Measurements from ENCODE around the gene ADAMTS2.
A peak's percentile ranks its signal among the peaks of the same experiment; 100 is the strongest.

Gene ADAMTS2

DNA sequence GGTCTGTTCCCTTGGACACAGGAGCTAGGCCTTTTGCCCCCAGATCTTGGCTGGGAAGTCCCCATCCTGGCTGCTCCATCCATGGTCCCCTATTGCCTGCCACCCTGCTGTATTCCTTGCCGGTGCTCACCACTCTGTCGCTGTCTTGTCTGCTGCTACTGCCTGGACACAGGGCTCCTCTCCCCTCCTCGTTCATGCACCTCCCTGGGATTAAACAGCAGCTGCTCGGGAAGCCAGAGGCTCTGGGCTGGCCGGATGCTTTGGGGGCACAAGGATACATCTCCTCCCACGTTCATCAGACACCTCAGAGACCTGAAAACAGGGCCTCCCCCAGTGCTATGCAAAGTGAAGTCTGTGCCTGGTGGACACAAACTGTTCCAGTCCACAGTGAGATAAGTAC lies 174.7 kb downstream of the ADAMTS2 start:
- DNase-seq: no peak

DNA sequence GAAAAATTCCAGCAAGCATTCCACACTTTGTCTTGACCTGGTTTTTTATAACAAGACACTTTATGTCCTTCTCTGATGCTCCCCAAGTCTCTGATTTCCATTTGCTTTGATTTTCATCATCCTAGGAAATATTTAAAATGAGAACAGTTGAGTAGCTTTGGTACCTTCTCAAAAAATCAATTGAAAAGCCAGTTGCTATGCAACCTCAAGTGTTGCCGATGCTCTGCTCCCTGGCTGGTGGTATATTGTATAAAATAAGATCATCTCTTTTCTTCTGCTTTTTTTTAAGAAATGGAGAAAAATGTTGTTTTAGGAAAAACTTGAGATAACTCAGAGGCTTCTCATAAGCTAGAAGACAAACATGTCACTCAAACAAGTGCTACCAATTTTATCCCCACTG lies 175.4 kb downstream of the ADAMTS2 start:
- DNase-seq: no peak

DNA sequence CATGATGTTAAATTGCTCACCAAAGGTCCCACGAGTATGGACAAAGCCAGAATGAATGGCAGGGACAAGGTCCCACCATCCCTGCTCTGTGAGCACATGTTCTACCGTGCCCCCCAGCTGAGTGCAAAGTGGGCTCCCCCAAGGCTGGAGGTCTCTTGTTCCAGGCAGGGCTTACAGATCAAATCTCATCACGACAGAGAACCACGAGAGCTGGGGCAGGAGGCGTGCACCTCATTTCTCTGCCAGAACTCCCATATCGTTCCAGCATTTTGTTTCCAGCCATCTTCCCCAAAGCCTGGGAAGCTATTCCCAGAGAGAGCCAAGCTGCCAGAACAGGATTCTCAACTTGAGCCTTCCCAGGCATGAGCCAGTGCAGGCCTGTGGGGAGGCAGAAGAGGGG lies 176.6 kb downstream of the ADAMTS2 start:
- DNase-seq: no peak

DNA sequence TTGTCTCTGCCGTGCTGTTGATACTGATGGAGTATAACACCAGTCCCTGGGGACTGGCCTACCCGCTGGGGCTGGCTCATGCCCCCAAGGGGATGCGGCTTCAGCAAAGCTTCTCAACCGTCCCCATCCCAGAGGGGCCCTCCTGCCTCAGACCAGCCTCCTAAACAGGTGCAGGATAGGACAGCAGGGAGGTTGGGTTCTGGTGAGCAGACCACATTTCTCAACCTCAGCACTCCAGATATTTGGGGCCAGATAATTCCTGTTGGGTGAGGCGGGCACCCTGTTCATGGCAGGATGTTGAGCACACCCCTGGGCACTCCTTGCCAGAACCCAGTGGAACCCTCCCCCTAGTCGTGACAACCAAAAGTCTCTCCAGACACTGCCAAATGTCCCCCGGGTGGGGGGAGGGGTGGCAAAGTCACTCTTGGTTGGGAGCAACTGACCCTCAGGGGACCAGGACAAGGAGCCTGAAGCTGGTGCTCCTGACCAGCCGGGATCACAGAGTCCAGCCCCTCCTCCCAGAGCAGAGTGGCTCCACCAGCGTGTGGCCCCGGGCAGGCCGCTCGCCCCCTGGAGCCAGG lies 177.3 kb downstream of the ADAMTS2 start:
- DNase-seq: no peak

DNA sequence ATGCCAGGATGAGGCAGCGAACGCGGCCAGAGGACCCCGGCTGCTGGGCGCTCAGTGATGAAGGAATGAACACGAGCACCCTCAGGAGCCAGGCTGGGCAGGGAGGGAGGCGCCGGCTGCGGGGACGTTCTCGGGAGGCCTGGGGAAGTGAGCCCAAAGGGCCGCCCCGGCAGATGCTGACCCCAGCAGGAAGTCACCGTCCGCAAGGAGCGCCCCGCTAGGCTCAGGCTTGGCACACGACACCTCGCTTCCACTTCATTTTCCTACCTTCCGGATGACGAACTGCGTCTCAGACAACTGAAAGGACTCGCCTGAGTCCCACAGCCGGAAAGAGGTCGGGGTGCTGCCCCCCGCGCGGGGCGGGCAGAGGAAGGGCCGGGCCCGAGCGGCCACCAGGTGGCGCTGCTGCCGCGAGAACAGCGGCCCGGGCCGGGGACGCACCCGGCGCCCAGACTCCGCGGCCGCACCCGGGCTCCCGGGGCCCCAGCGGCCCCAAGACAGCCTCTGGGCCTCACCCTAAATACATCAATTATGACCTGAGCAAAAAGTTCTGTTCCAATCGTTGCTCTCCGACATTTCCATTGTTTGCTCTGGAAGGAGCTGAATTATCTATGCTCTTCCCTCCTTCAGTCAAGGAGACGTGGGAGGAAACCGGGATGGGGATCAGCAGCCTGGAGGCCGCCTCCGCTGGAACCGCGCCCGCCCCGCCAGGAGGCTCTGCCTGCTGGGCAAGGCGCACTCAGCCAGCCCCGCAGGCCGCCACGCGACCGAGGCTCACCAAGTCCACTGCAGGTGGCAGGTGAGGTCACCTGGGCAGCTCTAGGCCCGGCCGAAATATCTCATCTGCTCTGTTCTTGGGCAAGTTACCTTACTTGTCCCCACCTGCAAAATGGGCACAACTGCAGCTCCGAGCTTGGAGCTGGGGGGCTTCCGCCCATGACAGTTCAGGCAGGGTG lies 178.1 kb downstream of the ADAMTS2 start:
- peak; percentile 38 to 57 for DNase-seq

DNA sequence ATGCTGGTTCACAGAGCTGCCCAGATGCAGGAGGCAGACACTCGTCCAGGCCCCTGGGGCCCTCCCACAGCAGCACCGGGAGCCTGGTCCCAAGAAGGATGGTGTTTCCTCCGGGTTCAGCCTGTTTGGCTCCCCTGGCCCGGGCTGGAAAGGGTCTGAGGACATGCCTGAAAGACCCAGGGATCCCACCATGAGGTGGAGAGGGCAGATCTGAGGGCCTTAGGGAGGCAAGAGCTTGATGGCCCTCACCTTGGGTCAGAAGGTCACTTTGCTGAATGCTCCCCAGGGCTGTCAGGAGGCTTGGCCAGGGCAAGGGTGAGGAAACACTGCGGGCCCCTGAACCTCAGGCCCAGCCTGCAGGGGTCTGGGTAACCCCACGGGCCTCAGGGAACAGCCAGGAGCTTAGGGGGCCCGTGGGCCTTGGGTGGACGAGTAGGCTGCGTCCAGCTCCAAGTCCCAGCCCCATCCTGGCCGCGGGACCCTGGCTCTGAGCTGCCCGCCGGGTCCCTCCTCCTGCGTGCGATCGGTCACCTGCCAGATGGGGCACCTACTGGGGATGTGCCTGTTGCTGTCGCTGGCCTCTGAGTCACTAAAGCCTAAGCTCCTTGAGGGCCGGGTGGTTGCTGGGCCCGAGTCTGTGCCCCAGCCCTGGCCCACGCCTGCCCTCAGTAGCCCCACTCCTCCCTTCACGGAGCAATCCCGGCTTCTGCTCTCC lies 178.9 kb downstream of the ADAMTS2 start:
- DNase-seq: no peak

DNA sequence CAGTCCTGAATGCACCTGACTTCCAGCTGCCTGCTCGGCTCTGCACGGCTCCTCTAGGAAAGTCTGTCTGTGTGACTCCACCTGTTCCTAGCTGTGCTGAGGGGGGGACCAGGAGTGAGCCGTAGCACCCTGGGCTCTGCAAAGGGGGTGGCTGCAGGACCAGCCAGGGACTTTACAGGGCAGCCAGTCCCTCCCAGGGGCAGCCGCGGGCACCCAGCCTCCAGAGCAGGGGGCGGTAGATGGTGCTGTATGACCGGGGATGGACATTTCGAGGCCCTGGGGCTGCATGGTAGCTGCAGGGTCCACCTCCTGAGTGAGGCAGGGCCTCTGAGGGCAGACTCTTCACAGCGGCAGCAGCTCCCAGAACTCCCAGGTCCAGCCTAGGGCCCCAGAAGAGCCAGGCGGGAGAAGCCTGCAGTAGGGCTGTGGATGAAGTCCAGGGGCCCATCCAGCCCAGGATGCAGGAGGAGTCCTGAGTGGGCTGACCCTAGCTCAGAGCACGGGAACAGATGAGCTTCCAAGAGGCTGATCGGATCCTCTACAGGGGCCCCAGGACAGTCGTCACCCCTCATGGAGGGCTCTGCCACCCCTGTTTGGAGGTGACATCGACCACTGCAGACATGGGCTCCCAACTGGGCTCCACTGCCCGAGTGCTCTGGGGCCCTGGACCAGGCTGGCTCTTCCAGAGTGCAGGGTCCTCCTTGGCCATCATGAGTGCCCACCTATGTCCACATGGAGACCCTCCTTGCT lies 179.7 kb downstream of the ADAMTS2 start:
- no peak for DNase-seq

DNA sequence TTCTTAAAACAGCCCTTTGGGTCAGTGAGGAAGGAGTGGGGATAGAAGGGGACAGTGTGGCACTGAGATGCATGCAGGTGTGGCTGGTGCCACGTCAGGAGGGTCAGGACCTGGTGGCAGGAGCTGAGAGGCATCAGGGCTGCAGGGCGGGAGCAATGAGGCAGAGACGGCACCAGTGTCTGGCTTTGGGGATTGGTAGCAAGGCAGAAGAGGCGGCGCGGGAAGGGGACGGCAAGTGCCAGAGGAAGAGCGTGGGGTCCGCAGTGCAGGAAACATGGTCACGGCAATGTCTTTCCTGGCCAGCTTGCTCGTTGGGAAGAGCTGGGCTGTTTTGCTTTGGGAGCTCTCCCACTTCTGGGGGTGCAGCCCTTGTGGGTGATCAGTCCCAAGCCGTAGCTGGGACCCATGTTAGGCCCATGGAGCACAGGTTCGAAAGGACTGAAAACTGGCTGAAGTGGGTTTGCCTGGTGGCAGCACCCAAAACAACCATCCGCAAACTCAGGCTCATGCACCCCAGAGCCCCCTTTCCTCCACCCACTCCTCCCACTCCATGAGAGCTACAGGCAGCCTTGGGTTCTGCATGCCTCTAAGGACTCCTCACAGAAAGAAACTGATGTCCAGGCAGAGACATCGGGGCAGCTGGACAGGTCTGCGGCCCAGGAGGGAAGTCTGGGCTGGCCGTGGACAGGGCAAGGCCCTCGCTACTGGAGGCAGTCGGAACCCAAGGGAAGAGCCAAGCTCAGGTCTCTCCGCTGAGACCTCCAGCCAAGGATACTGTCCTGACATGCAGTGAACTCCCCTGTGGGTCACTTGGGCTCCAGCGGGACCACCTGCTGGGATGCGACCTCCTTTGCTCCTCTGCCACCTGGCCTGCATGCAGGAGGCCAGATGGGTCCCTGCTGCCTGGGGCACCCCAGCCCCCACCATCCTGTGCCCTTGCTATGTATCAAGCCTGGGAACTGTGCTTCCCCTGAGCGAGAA lies 180.6 kb downstream of the ADAMTS2 start:
- DNase-seq: no peak

DNA sequence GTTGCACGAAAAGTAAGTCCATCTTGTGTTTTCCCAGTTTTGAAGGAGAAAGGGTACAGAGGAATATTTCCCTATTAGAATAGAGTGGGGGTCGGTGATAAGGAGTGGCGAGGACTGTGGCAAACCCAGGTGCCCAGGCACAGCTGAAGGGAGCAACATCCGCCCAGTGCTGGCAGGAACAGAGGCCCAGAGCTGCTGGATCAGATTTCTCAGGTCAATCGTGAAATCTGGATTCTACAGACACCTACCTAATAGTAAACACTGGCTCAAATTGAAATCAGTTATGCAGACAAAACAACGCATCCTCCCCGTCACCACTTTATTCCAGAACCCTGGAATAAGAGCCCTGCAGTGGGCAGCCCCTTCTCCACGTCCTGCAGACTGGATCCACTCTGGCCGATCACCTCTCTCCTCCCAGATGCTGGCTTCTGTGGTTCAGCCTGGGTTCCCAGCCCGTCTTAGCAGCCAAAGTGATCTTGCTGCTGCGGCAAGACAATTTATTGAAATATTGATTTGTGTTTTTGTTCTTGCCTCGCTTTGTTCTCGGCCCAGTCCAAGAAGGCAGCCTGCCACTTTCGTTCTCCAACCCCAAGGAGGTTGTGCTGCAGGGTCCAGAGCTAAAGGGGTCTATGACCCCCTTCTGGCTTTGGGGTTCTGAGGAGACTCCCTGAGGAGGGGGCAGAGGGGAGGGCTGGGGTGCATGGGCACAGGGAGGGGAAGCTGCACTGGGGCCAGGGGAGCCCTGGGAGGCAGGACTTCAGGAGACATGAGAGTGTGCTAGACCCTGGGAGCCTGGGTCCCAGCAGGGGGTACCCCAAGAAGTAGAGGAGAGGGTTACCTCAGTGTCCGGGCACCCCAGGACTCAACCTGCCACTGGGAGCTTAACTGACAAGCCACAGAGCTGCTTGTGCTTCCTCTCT lies 181.8 kb downstream of the ADAMTS2 start:
- no peak for DNase-seq

DNA sequence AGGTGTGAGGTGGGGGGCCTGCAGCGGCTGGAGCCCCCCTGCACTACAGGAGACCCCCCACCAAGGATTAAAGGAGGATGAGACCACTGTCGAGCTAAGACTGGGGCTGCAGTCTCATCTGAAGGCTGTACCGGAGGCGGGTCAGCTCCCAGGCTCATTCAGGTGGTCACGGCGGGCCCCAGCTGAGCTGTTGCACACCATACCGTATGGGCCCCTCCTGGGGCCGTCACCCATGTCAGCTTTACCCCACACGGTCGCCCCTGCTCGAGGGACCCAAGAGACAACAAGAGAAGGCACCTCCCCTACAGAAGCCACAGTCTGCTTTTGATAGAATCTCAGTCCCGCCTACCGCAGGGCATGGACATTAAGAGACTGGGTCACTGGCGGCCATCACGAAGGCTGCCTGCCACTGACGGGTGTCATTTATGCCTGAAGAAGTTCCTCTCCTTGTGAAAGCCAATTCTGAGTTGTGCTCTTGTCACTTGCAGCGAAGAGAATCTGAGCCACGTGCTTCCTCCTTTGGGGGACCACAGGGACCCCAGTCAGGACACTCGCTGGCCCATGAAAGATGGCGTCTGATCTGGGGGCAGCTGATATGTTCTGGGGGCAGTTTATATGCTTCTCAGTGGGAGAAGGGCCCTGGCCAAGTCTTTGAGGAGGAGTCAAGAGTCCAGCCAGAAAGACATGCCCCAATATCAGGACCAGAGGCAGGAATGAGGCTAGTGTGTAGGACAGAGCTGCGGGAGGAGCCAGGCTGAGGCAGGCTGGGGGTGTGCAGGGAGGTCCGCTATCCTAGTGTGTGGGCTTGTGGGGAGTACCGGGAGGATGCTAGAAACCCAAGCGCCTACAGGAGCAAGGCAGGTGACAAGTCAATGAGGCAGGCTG lies 182.7 kb downstream of the ADAMTS2 start:
- DNase-seq: no peak

DNA sequence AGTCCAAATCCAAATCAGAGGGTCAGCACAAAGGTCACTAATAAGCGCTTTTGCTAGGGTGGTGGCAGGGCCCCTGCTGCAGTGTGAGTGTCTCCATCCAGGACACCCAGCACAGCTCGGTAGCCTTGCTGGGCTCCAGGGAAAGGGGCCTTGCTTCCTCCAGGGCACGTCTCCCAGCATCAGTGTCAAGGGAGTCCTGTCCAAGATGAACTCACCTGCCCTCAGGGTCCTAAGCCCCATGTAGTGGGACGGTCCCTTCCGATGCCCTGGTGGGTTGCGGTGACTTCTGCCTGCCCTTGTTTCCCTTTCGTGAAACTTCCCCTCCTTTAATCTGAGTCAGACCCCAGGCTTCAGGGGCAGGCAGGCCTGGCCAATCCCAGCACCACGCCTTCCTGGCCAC lies 183.4 kb downstream of the ADAMTS2 start:
- no peak for DNase-seq

DNA sequence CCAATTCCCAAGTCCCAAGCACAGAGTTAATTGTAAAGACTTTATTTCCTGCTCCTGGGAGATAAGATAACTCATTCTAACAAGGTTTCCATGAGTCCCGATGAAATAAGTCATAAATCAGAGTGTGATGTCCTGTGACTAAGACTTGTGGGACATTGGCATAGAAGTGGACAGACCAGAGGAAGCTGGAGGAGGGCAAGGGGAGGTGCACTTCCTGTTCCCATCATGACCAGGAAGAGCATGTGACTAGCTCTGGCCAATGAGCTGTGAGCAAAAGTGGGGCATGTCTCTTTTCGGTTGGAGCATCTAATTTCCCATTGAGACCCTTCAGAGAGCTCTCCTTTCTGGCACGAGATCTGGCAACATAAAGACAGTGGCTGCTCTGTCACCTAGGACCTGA lies 184.7 kb downstream of the ADAMTS2 start:
- no peak for DNase-seq

DNA sequence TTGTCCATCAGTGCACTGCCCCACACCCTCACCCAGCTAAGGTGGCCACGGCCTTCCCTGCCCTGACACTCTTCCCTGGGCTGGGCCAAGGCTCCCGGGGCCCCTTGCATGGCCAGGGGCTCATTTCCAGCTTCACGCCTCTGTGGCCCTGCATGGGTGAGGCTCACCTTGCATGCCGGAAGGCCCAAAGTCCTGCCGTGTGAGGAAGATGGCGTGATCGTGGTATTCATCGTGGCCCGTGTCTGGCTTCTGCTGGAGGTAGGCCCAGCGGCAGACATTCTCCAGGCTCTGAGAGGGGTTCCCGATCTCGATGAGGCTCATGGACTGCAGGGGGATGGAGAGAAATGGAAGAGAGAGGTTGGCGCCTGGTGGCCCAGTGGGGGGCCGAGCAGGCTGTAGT lies 186.7 kb downstream of the ADAMTS2 start:
- no peak for DNase-seq

DNA sequence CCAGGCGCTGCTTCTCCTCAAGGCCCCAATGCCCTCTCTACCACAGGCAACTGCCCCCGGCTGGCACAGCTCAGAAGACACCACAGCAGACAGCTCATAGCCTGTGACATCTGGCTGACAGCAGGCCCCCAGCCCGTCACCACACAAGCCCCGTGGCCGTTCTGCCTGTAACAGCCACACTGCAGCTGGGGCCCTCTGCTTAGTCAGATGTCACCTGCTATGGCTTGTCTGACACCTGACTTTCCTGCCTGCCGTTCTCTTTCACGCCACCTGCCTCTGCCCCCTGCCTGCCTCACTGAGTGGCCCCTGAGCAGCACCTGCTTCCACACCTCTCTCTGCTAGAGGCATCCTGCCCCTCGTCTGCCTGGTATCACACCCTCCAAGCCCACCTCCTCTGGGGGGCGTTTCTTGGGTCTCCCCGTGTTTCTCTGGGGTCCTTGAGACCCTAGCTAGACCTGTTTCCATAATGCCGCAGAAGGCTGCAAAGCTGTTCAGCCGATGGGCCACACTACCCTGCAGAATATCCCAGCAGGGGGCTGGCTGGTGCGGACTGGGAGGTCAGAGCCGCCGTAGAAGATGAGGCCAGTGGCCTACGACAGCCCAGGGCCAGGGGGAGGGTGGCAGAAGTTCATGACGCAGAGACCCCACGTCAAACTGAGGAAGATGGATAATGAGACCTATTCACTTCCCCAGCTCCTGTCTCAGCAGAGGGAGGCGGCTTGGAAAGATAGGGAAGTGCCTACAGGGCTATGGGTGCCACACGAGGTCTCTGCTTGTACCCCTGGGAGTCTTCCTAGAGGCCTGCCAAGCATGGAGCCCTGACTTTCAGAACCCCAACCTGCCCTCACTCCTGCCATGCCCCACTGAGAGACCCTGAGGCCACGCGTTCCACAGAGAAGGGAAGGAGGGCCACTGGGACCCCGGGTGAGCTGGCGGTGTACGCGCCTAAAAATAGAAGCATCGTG lies 190.0 kb downstream of the ADAMTS2 start:
- DNase-seq: no peak

DNA sequence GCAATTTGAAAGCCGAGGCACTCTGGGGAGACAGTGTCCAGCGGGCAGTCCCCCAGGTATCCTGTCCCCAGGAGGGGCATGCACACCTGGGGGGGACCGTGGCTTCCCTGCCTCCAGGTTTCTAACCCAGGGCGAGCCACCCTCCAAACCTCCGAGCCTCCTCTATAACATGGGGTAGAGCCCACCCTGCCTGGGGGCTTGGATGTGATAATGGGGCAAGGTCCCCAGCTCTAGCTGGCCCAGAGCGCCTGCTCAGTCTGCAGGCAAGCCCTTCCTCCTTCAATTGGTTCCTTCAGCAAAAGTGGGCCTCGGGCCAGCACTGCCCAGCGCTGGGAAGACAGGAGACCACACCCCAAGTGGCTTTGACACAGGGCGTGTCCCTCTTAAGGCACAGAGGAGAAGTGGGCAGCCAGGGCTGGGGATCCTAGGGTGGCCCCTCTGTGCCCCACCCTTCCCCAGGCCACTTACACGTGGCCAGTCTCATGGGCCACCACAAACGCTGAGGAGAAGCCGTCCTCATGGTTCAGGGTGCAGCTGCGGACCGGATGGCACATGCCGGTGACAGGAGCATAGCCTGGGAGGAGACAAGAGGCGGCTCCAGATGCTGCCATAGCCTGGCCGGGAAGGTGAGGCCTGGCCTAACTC lies 190.8 kb downstream of the ADAMTS2 start:
- no peak for DNase-seq

DNA sequence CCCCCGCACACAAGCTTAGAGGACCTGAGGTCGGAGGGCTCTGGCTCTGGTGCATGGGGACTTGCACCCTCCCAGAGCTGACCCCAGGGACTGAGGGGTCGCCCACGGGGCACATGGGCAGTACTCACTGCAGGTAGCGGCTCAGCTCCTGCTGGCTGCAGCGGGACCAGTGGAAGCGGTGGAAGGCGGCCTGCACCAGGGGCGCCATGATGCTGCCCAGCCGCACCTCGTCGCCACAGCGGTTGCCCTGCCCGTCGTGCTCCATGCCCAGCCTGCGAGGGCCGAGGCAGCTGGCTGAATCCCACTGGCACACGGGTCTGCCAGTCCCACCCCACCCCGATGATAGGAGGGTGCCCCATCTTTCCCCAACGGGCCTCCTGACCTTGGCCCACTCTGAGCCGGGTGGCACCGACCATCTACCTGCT lies 191.3 kb downstream of the ADAMTS2 start:
- no peak for DNase-seq

DNA sequence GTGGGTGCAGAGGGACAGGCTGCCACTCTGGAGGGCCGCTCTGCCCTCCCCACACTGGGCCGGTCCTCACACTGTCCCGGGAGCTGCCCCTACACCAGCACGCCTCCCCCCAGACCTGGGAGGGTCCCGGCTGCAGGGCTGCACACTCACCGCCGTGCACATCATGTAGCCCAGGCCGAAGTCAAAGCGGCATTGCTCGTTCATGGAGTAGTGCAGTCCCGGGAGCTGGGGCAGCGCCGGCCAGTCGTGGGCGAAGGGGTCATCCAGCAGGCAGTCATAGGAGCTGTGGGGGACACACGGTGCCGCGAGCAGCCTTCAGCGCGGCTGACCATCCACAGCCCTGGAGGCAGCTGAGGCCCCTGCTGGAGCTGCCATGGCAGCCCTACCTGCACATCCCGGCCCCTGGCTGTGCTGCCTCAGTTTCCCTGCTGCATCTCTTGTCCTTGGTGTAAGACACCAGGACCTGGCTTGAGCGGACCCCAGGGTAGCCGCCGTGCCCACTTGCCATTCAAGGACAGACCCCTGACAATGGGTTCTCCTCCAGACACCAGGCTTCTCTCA lies 191.8 kb downstream of the ADAMTS2 start:
- no peak for DNase-seq
